ENCODE data around the gene SLC7A10. TPM values are rescaled to one million over a fixed set of nuclear protein-coding genes. Genes with fewer than 3 reads are reported as not detected.
"Not testable (repeated sequence)": the region's sequence is repeated elsewhere in the genome, so short reads cannot be mapped to it uniquely, and the experiment has no call there.

SLC7A10 gene
- total RNA-seq, 1 donor from 2014 or later = not detected

DNA sequence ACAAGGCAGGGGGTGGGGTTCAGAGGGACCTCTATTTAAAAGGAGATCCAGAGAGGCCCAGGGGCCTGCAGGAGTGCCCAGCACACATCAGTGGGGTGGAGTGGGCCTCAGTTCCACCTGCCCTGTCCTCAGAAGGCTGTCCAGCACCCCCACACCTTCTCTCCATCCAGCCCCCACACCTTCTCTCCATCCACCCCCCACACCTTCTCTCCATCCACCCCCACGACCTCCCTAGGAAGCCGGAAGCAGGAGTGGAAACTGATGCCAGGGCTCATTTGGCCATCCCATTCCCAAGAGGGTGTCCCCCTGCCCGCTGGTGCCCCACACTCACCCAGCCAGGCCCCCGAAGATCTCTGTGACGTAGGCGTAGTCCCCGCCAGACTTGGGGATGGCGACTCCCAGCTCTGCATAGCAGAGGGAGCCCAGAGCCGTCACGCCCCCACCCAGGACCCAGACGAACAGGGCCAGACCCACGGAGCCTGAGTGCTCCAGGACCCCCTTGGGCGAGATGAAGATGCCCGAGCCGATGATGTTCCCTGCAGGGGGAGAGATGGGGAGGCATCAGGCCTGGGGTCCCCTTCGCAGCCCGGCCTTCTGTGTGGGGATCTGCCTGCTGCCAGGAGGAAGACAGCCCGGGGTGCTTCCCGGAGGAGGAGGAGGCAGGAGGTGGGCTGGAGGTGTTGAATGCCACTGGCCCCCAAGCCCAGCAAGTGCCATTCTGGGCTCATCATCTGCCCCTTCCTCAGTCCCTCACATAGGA lies 10.0 kb downstream of the SLC7A10 start:
- Histone ChIP-seq H3K27me3 (ENCODE audit: control insufficient read depth, insufficient read depth, low read length) (peaks cover 6% of the 10 kb centered on the region), H3K4me3 (ENCODE audit: low read depth, low read length) (no peak overlapping the region), H3K36me3 (ENCODE audit: control insufficient read depth, insufficient read depth, low read length) (no peaks in the 10 kb centered on the region)
- DNase-seq (ENCODE audit: low read depth) = no peak
- no peak for TF ChIP-seq CTCF (IDR thresholded peaks at IDR 0.05; ENCODE audit: insufficient read depth, low read length, poor library complexity, severe bottlenecking)

GRCh38 chr19:33214596-33214995 lies 11.1 kb downstream of the SLC7A10 start:
- Histone ChIP-seq H3K4me3 (ENCODE audit: low read depth, low read length) (no peak overlapping the region), H3K27me3 (ENCODE audit: control insufficient read depth, insufficient read depth, low read length) (peaks cover 6% of the 10 kb centered on the region), H3K36me3 (ENCODE audit: control insufficient read depth, insufficient read depth, low read length) (no peaks in the 10 kb centered on the region)
- peak; percentile 29 for TF ChIP-seq CTCF (IDR thresholded peaks at IDR 0.05; ENCODE audit: insufficient read depth, low read length, poor library complexity, severe bottlenecking)
- no peak for DNase-seq (ENCODE audit: low read depth)

DNA sequence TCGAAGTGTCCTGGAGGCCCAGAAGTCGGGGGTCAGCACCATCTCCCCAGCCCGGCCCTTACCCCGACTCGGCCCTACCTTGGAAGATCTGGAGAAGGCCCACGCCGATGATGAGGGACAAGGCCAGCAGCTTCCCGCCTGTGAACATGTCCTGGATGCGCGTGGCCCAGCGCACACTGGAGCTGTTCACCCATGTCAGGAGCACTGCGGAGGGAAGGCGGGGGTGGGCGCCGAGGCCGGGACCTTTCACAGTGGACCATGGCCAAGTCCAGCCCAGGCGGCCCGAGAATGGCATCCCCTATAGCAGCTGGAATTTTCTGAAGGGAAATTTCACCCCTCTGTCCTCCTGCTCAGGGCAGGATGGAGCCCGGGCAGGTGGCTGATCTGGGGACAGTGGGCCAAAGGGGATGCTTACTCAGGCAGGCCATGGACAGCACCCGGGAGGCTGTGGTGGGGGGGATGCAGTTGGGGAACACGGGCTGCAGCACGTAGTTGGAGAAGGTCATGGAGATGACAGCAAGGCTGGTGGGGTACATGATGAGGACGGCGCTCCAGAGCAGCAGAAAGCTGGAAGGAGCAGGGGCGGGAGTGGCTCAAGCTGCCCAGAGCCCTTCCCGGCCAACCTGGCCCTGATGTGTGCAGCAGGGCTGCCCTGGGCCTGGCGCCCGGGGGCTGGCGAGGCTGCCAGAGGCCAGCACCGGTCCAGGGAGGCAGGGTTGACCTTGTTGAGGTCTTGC lies 13.0 kb downstream of the SLC7A10 start:
- no peak for DNase-seq (ENCODE audit: low read depth)

GRCh38 chr19:33211794-33212435 lies 13.7 kb downstream of the SLC7A10 start:
- DNase-seq (ENCODE audit: low read depth) = no peak
- TF ChIP-seq CTCF (IDR thresholded peaks at IDR 0.05; ENCODE audit: insufficient read depth, low read length, poor library complexity, severe bottlenecking) = no peak
- Histone ChIP-seq H3K27me3 (ENCODE audit: control insufficient read depth, insufficient read depth, low read length) (peaks cover 6% of the 10 kb centered on the region), H3K36me3 (ENCODE audit: control insufficient read depth, insufficient read depth, low read length) (no peaks in the 10 kb centered on the region), H3K4me3 (ENCODE audit: low read depth, low read length) (no peak overlapping the region)

More for the DNA sequence above, 13.0 kb downstream of the SLC7A10 start:
- Histone ChIP-seq H3K27me3 (ENCODE audit: control insufficient read depth, insufficient read depth, low read length) (peaks cover 6% of the 10 kb centered on the region), H3K36me3 (ENCODE audit: control insufficient read depth, insufficient read depth, low read length) (no peaks in the 10 kb centered on the region), H3K4me3 (ENCODE audit: low read depth, low read length) (no peak overlapping the region)
- TF ChIP-seq CTCF (IDR thresholded peaks at IDR 0.05; ENCODE audit: insufficient read depth, low read length, poor library complexity, severe bottlenecking) = no peak

- Histone ChIP-seq H3K27me3 (ENCODE audit: control insufficient read depth, insufficient read depth, low read length) (peaks cover 6% of the 10 kb centered on the region), H3K4me3 (ENCODE audit: low read depth, low read length) (no peak overlapping the region), H3K36me3 (ENCODE audit: control insufficient read depth, insufficient read depth, low read length) (no peaks in the 10 kb centered on the region)
- TF ChIP-seq CTCF (IDR thresholded peaks at IDR 0.05; ENCODE audit: insufficient read depth, low read length, poor library complexity, severe bottlenecking) = no peak
- no peak for DNase-seq (ENCODE audit: low read depth)
Measured at GRCh38 chr19:33210266-33210940, 15.2 kb downstream of the SLC7A10 start.

GRCh38 chr19:33209850-33210230 lies 15.8 kb downstream of the SLC7A10 start:
- not testable (repeated sequence) for H3K27me3 ChIP-seq (ENCODE audit: control insufficient read depth, insufficient read depth, low read length); H3K4me3 ChIP-seq (ENCODE audit: low read depth, low read length); DNase-seq (ENCODE audit: low read depth); H3K36me3 ChIP-seq (ENCODE audit: control insufficient read depth, insufficient read depth, low read length)

All from kidney epithelial cell (primary cell).